Gastroesophageal sphincter (tissue), 3 donors: Measurements from ENCODE around the gene TBL2.
"Not testable (repeated sequence)": the region's sequence is repeated elsewhere in the genome, so short reads cannot be mapped to it uniquely, and the experiment has no call there.

Source experiments
- POLR2A ChIP-seq, 2 donors: fragments of 450-650 bp; IDR thresholded peaks; one replicate each; pipeline ENCODE4 v1.6.1; 2017; ENCODE audit warnings: antibody characterized with exemption in 2 of 2, mild to moderate bottlenecking in 2 of 2, moderate library complexity in 1 of 2
- POLR2AphosphoS5 ChIP-seq: sonication (generic); formaldehyde crosslinking; IDR thresholded peaks from one replicate; pipeline ENCODE4 v1.6.1; 2017; ENCODE audit warnings: antibody characterized with exemption
- TF ChIP-seq, protein P1 (sequence below), 4 experiments: fragments of 200-600 bp in 2 of 4; fragments of 450-650 bp in 2 of 4; sonication (generic) in 1 of 4; IDR thresholded peaks; one replicate each; pipeline ENCODE4 v1.5.1; 2017 to 2019; ENCODE audit warnings: antibody characterized with exemption in 4 of 4, mild to moderate bottlenecking in 2 of 4, moderate library complexity in 2 of 4

GRCh38 chr7:73550093-73550492 lies 28.3 kb downstream of the TBL2 start:
- TF ChIP-seq POLR2AphosphoS5; POLR2A (IDR thresholded peaks at IDR 0.05): not testable (repeated sequence)
- TF ChIP-seq, protein P1, sequence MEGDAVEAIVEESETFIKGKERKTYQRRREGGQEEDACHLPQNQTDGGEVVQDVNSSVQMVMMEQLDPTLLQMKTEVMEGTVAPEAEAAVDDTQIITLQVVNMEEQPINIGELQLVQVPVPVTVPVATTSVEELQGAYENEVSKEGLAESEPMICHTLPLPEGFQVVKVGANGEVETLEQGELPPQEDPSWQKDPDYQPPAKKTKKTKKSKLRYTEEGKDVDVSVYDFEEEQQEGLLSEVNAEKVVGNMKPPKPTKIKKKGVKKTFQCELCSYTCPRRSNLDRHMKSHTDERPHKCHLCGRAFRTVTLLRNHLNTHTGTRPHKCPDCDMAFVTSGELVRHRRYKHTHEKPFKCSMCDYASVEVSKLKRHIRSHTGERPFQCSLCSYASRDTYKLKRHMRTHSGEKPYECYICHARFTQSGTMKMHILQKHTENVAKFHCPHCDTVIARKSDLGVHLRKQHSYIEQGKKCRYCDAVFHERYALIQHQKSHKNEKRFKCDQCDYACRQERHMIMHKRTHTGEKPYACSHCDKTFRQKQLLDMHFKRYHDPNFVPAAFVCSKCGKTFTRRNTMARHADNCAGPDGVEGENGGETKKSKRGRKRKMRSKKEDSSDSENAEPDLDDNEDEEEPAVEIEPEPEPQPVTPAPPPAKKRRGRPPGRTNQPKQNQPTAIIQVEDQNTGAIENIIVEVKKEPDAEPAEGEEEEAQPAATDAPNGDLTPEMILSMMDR (IDR thresholded peaks at IDR 0.05) = not testable (repeated sequence)
